ENCODE data around the gene SPIN1. TPM values are rescaled to one million over a fixed set of nuclear protein-coding genes. Genes with fewer than 3 reads are reported as not detected.

SPIN1 gene
- total and polyA plus RNA-seq, 2 donors (not counting 1 experiment from before 2014, with no cell fraction given) = 9.9 to 24.9 TPM

DNA sequence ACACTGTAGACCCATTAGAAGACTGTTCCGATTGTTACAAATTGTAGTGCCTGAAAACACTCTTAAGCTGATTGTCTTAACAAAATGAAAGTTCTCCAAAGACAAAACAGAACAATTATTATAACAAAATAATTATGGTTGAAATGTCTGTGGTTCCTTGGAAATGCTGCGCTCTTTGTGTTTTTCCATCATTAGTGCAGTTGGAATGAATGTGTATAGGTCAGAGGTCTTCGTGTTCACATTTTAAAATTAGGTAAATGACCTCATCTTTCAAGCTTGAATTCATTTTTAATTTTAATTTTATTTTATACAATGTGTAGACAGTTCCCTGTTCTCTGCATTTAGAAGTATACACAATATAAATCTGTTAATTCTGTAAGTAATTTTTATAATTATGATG is 90.0 kb downstream of the SPIN1 start:
- Histone ChIP-seq H4K20me1 (ENCODE audit: control insufficient read depth, insufficient read depth, low read length, poor library complexity, severe bottlenecking) (no peaks in the 10 kb centered on the region), H3K9me3 (ENCODE audit: control extremely low read depth in 1 of 3, control insufficient read depth in 2 of 3, insufficient read depth in 1 of 3, low read length in 2 of 3) (no peaks in the 10 kb centered on the region), H3K36me3 (replicated peaks in 1 of 2; ENCODE audit: control extremely low read depth in 1 of 2, control insufficient read depth in 1 of 2, extremely low read depth in 1 of 2, insufficient read depth in 2 of 2, low read length in 1 of 2) (peaks cover 1 to 14% of the 10 kb centered on the region in 2 experiments), H3K4me1 (ENCODE audit: control insufficient read depth in 2 of 2, insufficient read depth in 2 of 2, low read length in 2 of 2) (no peaks in the 10 kb centered on the region), H3K27ac (ENCODE audit: low read length in 2 of 2) (no peak overlapping the region), H3K27me3 (replicated peaks in 1 of 4; ENCODE audit: control extremely low read depth in 1 of 4, control insufficient read depth in 3 of 4, insufficient read depth in 4 of 4, low read length in 3 of 4) (no peaks in the 10 kb centered on the region), H2AFZ (ENCODE audit: insufficient read depth, low read depth, low read length, poor library complexity, severe bottlenecking) (no peak overlapping the region), H3K9ac (ENCODE audit: low read length) (no peak overlapping the region), H3K4me2 (replicated peaks; ENCODE audit: low read depth, low read length, poor library complexity, severe bottlenecking) (no peak overlapping the region), H3K4me3 (ENCODE audit: control extremely low read depth in 1 of 5, extremely low read depth in 1 of 5, insufficient read depth in 1 of 5, low read depth in 2 of 5, low read length in 4 of 5) (no peak overlapping the region), H3K79me2 (ENCODE audit: control insufficient read depth, insufficient read depth, low read length) (no peaks in the 10 kb centered on the region)
- Mint-ChIP-seq H3K27ac (no peak overlapping the region), H3K27me3 (no peaks in the 10 kb centered on the region), H3K4me1 (no peaks in the 10 kb centered on the region), H3K9me3 (ENCODE audit: insufficient read depth) (no peaks in the 10 kb centered on the region), H3K4me3 (no peak overlapping the region)
- POLR2A ChIA-PET = no interaction called here
- no peak for TF ChIP-seq EZH2 (IDR thresholded peaks at IDR 0.05; ENCODE audit: borderline replicate concordance, insufficient read depth, low read depth, low read length, poor library complexity, severe bottlenecking)
- no peak for TF ChIP-seq CTCF (IDR thresholded peaks at IDR 0.05)
- CTCF ChIA-PET = no interaction called here
- intact Hi-C loops (cut with micrococcal nuclease) = no loop called here
- DNase-seq (no peak), ATAC-seq (ENCODE audit: low read depth) (no peak)
- no CpG with 5 or more reads among the region's 3 CpGs for WGBS (ENCODE audit: insufficient coverage)

- H3K36me3 ChIP-seq (replicated peaks in 1 of 2; ENCODE audit: control extremely low read depth in 1 of 2, control insufficient read depth in 1 of 2, extremely low read depth in 1 of 2, insufficient read depth in 2 of 2, low read length in 1 of 2) = peaks cover 0 to 1% of the 10 kb centered on the region in 2 experiments
- H3K4me2 ChIP-seq (replicated peaks; ENCODE audit: low read depth, low read length, poor library complexity, severe bottlenecking) = no peak overlapping the region
- H3K27ac ChIP-seq (ENCODE audit: low read length in 2 of 2) = no peak overlapping the region
- ChIA-PET POLR2A (no interaction called here), CTCF (no interaction called here)
- H3K4me1 Mint-ChIP-seq = no peaks in the 10 kb centered on the region
- ATAC-seq (ENCODE audit: low read depth) = no peak
- H3K9me3 ChIP-seq (ENCODE audit: control extremely low read depth in 1 of 3, control insufficient read depth in 2 of 3, insufficient read depth in 1 of 3, low read length in 2 of 3) = no peaks in the 10 kb centered on the region
- no CpG with 5 or more reads among the region's 4 CpGs for WGBS (ENCODE audit: insufficient coverage)
- no peaks in the 10 kb centered on the region for H3K79me2 ChIP-seq (ENCODE audit: control insufficient read depth, insufficient read depth, low read length)
- no peaks in the 10 kb centered on the region for H3K27me3 Mint-ChIP-seq
- H3K4me3 ChIP-seq (ENCODE audit: control extremely low read depth in 1 of 5, extremely low read depth in 1 of 5, insufficient read depth in 1 of 5, low read depth in 2 of 5, low read length in 4 of 5) = no peak overlapping the region
- H3K27ac Mint-ChIP-seq = no peak overlapping the region
- H3K9ac ChIP-seq (ENCODE audit: low read length) = no peak overlapping the region
- TF ChIP-seq CTCF (IDR thresholded peaks at IDR 0.05) = no peak
- no peak for TF ChIP-seq EZH2 (IDR thresholded peaks at IDR 0.05; ENCODE audit: borderline replicate concordance, insufficient read depth, low read depth, low read length, poor library complexity, severe bottlenecking)
- DNase-seq = no peak
- intact Hi-C loops (cut with micrococcal nuclease) = no loop called here
- no peaks in the 10 kb centered on the region for H3K4me1 ChIP-seq (ENCODE audit: control insufficient read depth in 2 of 2, insufficient read depth in 2 of 2, low read length in 2 of 2)
- no peak overlapping the region for H2AFZ ChIP-seq (ENCODE audit: insufficient read depth, low read depth, low read length, poor library complexity, severe bottlenecking)
- H3K4me3 Mint-ChIP-seq = no peak overlapping the region
- H3K9me3 Mint-ChIP-seq (ENCODE audit: insufficient read depth) = no peaks in the 10 kb centered on the region
- no peaks in the 10 kb centered on the region for H4K20me1 ChIP-seq (ENCODE audit: control insufficient read depth, insufficient read depth, low read length, poor library complexity, severe bottlenecking)
- no peaks in the 10 kb centered on the region for H3K27me3 ChIP-seq (replicated peaks in 1 of 4; ENCODE audit: control extremely low read depth in 1 of 4, control insufficient read depth in 3 of 4, insufficient read depth in 4 of 4, low read length in 3 of 4)
These were observed 93.7 kb downstream of the SPIN1 start for GRCh38 chr9:88481933-88482332.

Measured in B cell (primary cell).